HG03457 (cell line): ENCODE data around the gene ARHGAP25.

ENCODE experiments used
- ATAC-seq: cut with Tn5 transposase; IDR thresholded peaks from one replicate; pipeline ENCODE4 v1.9.1; 2021; ENCODE audit warnings: moderate number of reproducible peaks; ENCODE audit not compliant: unreplicated experiment

ARHGAP25 gene

GRCh38 chr2:68741805-68742306 lies 7.2 kb downstream of the ARHGAP25 start:
- ATAC-seq = no peak

- ATAC-seq = no peak
Observed at GRCh38 chr2:68742626-68743415, 8.2 kb downstream of the ARHGAP25 start.

GRCh38 chr2:68743531-68743930 lies 8.9 kb downstream of the ARHGAP25 start:
- no peak for ATAC-seq

GRCh38 chr2:68744366-68744912 lies 9.8 kb downstream of the ARHGAP25 start:
- no peak for ATAC-seq

- ATAC-seq = no peak
Observed at GRCh38 chr2:68745006-68745405, 10.4 kb downstream of the ARHGAP25 start.

- no peak for ATAC-seq
Observed at GRCh38 chr2:68746408-68746807, 11.8 kb downstream of the ARHGAP25 start.

- ATAC-seq = no peak
Observed at GRCh38 chr2:68747413-68747812, 12.8 kb downstream of the ARHGAP25 start.

- no peak for ATAC-seq
Observed at GRCh38 chr2:68747900-68748299, 13.3 kb downstream of the ARHGAP25 start.

GRCh38 chr2:68748568-68748967 lies 14.0 kb downstream of the ARHGAP25 start:
- ATAC-seq = no peak

- no peak for ATAC-seq
Observed at GRCh38 chr2:68749345-68749744, 14.7 kb downstream of the ARHGAP25 start.

GRCh38 chr2:68750592-68751396 lies 16.2 kb downstream of the ARHGAP25 start:
- ATAC-seq = no peak

- no peak for ATAC-seq
Observed at GRCh38 chr2:68751397-68752339, 17.1 kb downstream of the ARHGAP25 start.

GRCh38 chr2:68753318-68753717 lies 18.7 kb downstream of the ARHGAP25 start:
- no peak for ATAC-seq

GRCh38 chr2:68755071-68755470 lies 20.5 kb downstream of the ARHGAP25 start:
- ATAC-seq = no peak

- ATAC-seq = no peak
Observed at GRCh38 chr2:68756178-68756577, 21.6 kb downstream of the ARHGAP25 start.

GRCh38 chr2:68757081-68757480 lies 22.5 kb downstream of the ARHGAP25 start:
- no peak for ATAC-seq

- ATAC-seq = no peak
Observed at GRCh38 chr2:68762100-68762499, 27.5 kb downstream of the ARHGAP25 start.

- no peak for ATAC-seq
Observed at GRCh38 chr2:68762665-68763064, 28.1 kb downstream of the ARHGAP25 start.

- ATAC-seq = no peak
Observed at GRCh38 chr2:68764041-68764805, 29.6 kb downstream of the ARHGAP25 start.

GRCh38 chr2:68764806-68765311 lies 30.2 kb downstream of the ARHGAP25 start:
- no peak for ATAC-seq
